Bladder microvascular endothelial cell (primary cell): ENCODE data around the gene ZNF567. TPM values are rescaled to one million over a fixed set of nuclear protein-coding genes. Genes with fewer than 3 reads are reported as not detected.

Experiments
- total RNA-seq: library from RNA; depleted of rRNA; stranded (reverse); fragments of >200 nt; gene quantifications from 2 replicates; pipeline ENCODE4 v1.2.3, GENCODE V29; 2014

Gene ZNF567
- 2.8 and 8.3 TPM in 2 replicates for total RNA-seq

DNA sequence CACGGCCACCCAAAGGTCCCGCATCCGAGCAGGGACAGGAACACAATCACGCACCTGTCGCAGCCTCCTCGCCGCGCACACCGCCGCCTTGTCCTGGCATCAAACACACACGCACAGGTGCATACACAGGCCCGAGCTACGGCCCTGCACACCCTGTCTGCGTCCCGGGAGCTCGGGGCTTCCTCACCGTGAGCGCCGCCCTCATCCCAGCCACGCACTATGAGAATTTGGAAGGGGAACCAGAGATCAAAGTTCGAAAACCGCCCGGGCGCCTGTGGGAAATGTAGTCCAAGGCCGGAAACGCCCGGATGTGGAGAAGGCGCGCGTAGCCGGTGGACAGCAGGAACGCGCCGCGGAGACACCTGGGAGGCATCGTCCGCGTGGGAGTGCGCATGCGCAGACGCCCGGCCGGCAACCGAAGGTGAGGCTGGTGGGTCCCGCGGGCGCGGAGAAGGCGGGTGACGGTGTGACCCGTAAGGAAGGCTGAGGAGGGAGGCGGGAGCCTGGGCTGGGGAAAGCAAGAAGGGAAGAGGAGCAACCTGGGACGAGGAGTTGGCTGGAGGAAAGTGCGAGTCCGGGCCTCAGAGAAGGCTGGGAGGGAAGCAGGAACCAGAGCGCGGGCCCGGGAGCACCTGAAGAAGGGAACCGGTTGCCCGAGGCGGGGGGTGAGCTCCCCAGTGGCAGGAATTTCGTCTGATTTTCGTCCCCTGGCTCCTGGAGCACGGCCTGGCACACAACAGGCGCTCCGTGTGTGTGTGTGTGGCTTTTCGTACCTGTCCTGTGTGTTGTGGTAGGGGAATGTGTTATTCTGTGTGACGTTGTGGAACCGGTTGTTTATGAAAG is at the start of gene ZNF567:
Gene ZNF567, plus strand, starts transcription at position 399 of the 843 bp plus-strand sequence. CDS start 7,256 bp downstream, outside the sequence.

Other genes starting within 250 kb of the ZNF567 start
- 5.3 and 10.4 TPM in 2 replicates for gene ZNF566, start 198.1 kb upstream of the ZNF567 start, total RNA-seq
- gene ZNF260, start 159.3 kb upstream of the ZNF567 start, total RNA-seq = 5.0 and 16.9 TPM in 2 replicates
- gene ZNF529, start 114.3 kb upstream of the ZNF567 start, total RNA-seq = 3.6 and 7.7 TPM in 2 replicates
- 3.6 and 8.1 TPM in 2 replicates for gene ZNF382, start 82.3 kb upstream of the ZNF567 start, total RNA-seq
- 5.5 and 11.5 TPM in 2 replicates for gene ZNF461, start 20.8 kb upstream of the ZNF567 start, total RNA-seq
- 0.97 and 4.8 TPM in 2 replicates for gene ZNF850, start 85.2 kb downstream of the ZNF567 start, total RNA-seq
- gene ZNF790, start 150.8 kb downstream of the ZNF567 start, total RNA-seq = 5.0 and 12.5 TPM in 2 replicates
- gene ZNF345, start 163.3 kb downstream of the ZNF567 start, total RNA-seq = 1.8 and 4.8 TPM in 2 replicates
- gene ZNF829, start 228.7 kb downstream of the ZNF567 start, total RNA-seq = 0.81 and 2.1 TPM in 2 replicates
- 3.6 and 9.4 TPM in 2 replicates for gene ZNF568, start 228.7 kb downstream of the ZNF567 start, total RNA-seq